AG09319 (cell line): ENCODE measurements around the gene CAPN11.

Source experiments
- DNase-seq: peaks from one replicate; pipeline ENCODE4 v3.0.0-alpha.2; 2010; ENCODE audit warnings: low read depth; ENCODE audit errors: extremely low read depth
- CTCF ChIP-seq: IDR thresholded peaks from 2 replicates; pipeline ENCODE4 v1.5.1; 2011; ENCODE audit warnings: low read depth, mild to moderate bottlenecking, inconsistent platforms, low read length, moderate library complexity

The CAPN11 gene

GRCh38 chr6:44161997-44162338, 3.3 kb downstream of the CAPN11 start:
- no peak for DNase-seq
- TF ChIP-seq CTCF: no peak

- no peak for DNase-seq
- TF ChIP-seq CTCF: no peak
These were observed 4.4 kb downstream of the CAPN11 start for GRCh38 chr6:44162876-44163625.

GRCh38 chr6:44166116-44166515, 7.5 kb downstream of the CAPN11 start:
- no peak for DNase-seq
- TF ChIP-seq CTCF: no peak

- TF ChIP-seq CTCF: no peak
- no peak for DNase-seq
These were observed 8.1 kb downstream of the CAPN11 start for GRCh38 chr6:44166591-44167184.

- TF ChIP-seq CTCF: no peak
- no peak for DNase-seq
These were observed 8.9 kb downstream of the CAPN11 start for GRCh38 chr6:44167567-44167966.

GRCh38 chr6:44169154-44169553, 10.5 kb downstream of the CAPN11 start:
- TF ChIP-seq CTCF: no peak
- no peak for DNase-seq

GRCh38 chr6:44169886-44170570, 11.4 kb downstream of the CAPN11 start:
- no peak for TF ChIP-seq CTCF
- DNase-seq: no peak
